HG03442 (cell line): ENCODE measurements around the gene ELOVL5.

Source experiments
- ATAC-seq: cut with Tn5 transposase; IDR thresholded peaks from one replicate; pipeline ENCODE4 v1.9.1; 2021; ENCODE audit warnings: mild to moderate bottlenecking, moderate library complexity; ENCODE audit not compliant: unreplicated experiment

Gene ELOVL5

GRCh38 chr6:53244958-53245357, 103.8 kb downstream of the ELOVL5 start:
- peak; percentile 84 for ATAC-seq

DNA sequence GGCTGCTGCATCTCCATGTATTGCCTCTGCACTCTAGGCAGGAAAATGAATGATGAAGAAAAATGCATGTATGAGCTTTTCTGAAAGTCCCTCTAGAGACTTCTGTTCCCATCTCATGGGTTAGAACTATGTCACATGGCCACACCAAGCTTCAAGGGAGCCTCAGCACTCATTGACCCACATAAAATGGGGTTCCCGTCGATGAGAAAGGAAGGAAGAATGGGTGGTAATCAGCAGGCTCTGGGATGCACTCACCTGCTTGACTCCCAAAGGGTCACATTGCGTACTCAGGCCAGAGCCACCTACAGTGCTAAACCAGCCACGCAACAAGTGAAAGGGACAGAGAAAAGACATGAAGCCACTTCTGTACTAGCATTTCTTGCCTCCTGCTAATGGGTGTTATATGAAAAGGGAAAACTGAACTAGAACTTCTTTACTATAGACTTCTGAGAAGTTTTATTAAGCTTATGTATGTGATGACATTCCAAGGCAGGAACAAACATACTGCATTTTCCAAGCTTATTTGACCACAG, 104.3 kb downstream of the ELOVL5 start:
- ATAC-seq, result no peak

GRCh38 chr6:53241938-53242337, 106.8 kb downstream of the ELOVL5 start:
- no peak for ATAC-seq

DNA sequence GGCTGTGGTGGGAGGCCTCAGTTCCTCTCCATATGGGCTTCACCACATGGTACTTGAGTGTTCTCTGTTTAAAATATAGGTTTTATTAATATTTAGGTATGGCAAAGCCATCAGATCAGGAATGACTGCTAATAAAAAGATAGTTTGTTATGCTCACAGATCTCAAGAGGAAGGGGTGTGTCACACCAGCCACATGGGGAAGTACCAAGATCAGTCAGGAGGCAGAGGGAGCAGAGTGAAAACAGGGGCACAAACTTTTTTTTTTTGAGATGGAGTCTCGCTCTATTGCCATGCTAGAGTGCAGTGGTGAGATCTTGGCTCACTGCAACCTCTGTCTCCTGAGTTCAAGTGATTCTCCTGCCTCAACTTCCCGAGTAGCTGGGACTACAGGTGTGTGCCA, 108.0 kb downstream of the ELOVL5 start:
- ATAC-seq, result no peak

- ATAC-seq, result no peak
Measured at GRCh38 chr6:53240139-53240538, 108.6 kb downstream of the ELOVL5 start.

DNA sequence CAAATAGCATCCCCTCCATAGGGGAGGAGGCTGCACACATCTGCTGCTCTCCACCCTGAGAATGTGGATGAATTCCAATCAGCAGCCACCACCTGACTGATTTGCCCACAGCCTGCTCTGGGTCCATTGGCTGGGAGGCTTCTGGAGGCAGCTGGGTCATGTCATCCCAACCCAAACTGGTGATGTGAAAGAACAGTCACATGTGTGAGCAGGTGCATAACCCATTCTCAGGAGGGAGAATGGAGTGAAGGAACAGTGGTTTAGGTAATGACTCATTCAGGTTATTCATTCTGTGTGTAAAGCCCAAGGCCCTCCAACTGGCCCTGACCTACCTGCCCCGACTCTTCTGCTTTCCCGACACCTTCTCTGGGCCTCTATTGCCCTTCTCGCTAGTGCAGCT, 109.2 kb downstream of the ELOVL5 start:
- ATAC-seq, result peak; percentile 60

GRCh38 chr6:53238311-53238710, 110.4 kb downstream of the ELOVL5 start:
- ATAC-seq, result no peak

GRCh38 chr6:53236241-53236640, 112.5 kb downstream of the ELOVL5 start:
- ATAC-seq, result peak; percentile 42

GRCh38 chr6:53235508-53235907, 113.2 kb downstream of the ELOVL5 start:
- ATAC-seq, result no peak

DNA sequence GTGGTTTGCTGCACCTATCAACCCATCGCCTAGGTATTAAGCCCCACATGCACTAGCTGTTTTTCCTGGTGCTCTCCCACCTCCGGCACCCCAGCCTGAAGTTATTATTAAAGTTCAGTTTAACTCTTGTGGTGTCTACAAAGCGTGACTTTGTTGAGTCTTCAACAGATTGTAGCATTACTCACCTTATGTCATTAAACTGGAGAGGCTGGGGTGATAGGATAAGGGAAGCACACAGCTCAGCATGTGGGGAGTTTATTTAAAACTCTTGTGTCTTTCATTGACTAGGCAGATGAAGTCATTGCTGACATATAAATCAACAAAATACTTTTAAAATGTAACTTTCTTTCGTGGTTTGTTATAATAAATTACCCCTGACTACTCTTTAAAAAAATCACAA, 115.4 kb downstream of the ELOVL5 start:
- no peak for ATAC-seq

- no peak for ATAC-seq
Measured at GRCh38 chr6:53230775-53231467, 117.8 kb downstream of the ELOVL5 start.

GRCh38 chr6:53227847-53228246, 120.9 kb downstream of the ELOVL5 start:
- no peak for ATAC-seq

- ATAC-seq, result no peak
Measured at GRCh38 chr6:53220605-53221004, 128.1 kb downstream of the ELOVL5 start.
